Measurements from ENCODE around the gene B4GALT5.
"Not testable (repeated sequence)": the region's sequence is repeated elsewhere in the genome, so short reads cannot be mapped to it uniquely, and the experiment has no call there.

The B4GALT5 gene

GRCh38 chr20:49614338-49615050, 99.2 kb downstream of the B4GALT5 start:
- H3K27ac ChIP-seq (ENCODE audit: low read depth, low read length), result no peak overlapping the region
- no peak overlapping the region for H3K4me3 ChIP-seq (ENCODE audit: low read depth in 1 of 5, low read length in 5 of 5)
- peak overlapping the region in 1 of 5 donors; percentile 12 for H3K9ac ChIP-seq (ENCODE audit: low read length in 5 of 5)
- no peaks in the 10 kb centered on the region for H3K27me3 ChIP-seq (ENCODE audit: control insufficient read depth in 5 of 5, insufficient read depth in 4 of 5, low read length in 5 of 5)
- H3K4me1 ChIP-seq (ENCODE audit: control insufficient read depth in 5 of 5, insufficient read depth in 5 of 5, low read length in 5 of 5), result peaks cover 5 to 37% (median 28%) of the 10 kb centered on the region in 5 donors
- no peaks in the 10 kb centered on the region for H3K36me3 ChIP-seq (ENCODE audit: control insufficient read depth in 5 of 5, insufficient read depth in 5 of 5, low read length in 5 of 5)
- H3K9me3 ChIP-seq (ENCODE audit: control insufficient read depth in 5 of 5, low read length in 5 of 5), result no peaks in the 10 kb centered on the region

DNA sequence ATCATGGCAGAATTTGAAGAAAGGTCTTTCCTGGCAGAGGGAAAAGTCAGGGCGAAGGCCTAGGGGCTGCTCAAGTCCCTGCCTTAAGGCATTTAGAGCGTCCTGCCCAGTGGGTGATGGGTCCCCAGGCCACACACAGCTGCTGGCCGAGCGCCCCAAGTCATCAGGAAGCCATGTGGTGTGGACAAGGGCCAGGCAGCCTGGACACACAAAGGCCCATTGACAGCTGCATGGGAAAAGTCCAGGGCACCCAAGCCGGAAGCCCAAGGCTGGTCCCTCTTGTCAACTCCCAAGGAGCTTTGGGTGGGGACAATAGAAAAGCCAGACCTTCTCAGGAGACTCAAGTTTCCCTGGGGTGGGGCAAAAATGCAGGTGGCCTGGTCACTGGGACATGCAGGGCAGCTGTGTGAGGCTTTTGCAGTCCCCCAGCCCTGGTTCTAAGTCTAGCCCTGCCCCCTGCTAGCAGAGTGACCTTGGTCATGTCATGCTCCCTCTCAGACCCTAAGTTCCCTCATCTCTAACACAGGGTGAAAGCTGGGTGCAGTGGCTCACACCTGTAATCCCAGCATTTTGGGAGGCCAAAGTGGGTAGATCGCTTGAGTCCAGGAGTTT, 101.4 kb downstream of the B4GALT5 start:
- peak overlapping the region; percentile 57 for H3K27ac ChIP-seq (ENCODE audit: low read depth, low read length)
- peak overlapping the region in 1 of 5 donors; percentile 50 for H3K9ac ChIP-seq (ENCODE audit: low read length in 5 of 5)
- peaks cover 0 to 10% (median 5%) of the 10 kb centered on the region in 5 donors for H3K27me3 ChIP-seq (ENCODE audit: control insufficient read depth in 5 of 5, insufficient read depth in 4 of 5, low read length in 5 of 5)
- no peaks in the 10 kb centered on the region for H3K9me3 ChIP-seq (ENCODE audit: control insufficient read depth in 5 of 5, low read length in 5 of 5)
- H3K4me1 ChIP-seq (ENCODE audit: control insufficient read depth in 5 of 5, insufficient read depth in 5 of 5, low read length in 5 of 5), result peaks cover 5 to 43% (median 32%) of the 10 kb centered on the region in 5 donors
- H3K36me3 ChIP-seq (ENCODE audit: control insufficient read depth in 5 of 5, insufficient read depth in 5 of 5, low read length in 5 of 5), result no peaks in the 10 kb centered on the region
- H3K4me3 ChIP-seq (ENCODE audit: low read depth in 1 of 5, low read length in 5 of 5), result peak overlapping the region in 1 of 5 donors; percentile 1

DNA sequence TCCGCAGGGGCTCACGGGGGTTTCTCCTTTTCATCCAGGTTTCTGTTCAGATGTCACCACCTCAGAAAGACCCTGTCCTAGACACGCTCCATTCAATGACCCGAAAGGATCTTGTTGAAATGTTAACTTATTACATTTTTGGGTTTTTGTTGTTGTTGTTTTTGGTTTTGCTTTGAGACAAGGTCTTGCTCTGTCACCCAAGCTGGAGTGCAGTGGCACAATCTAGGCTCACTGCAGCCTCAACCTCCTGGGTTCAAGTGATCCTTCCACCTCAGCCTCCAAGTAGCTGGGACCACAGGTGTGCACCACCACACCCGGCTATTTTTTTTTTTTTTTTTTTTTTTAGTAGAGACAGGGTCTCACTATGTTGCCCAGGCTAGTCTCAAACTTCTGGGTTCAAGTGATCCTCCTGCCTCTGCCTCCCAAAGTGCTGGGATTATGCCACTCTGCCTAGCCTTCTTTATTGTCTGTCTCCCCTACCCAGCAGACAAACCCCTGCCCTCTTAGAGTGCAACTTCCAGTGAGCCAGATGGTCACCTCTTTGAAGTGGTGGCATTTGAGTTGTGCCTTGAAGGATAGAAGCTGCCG, 102.0 kb downstream of the B4GALT5 start:
- Histone ChIP-seq H3K9ac (ENCODE audit: low read length in 5 of 5) (peak overlapping the region in 1 of 5 donors; percentile 50), H3K4me1 (ENCODE audit: control insufficient read depth in 5 of 5, insufficient read depth in 5 of 5, low read length in 5 of 5) (peaks cover 5 to 43% (median 32%) of the 10 kb centered on the region in 5 donors), H3K4me3 (ENCODE audit: low read depth in 1 of 5, low read length in 5 of 5) (peak overlapping the region in 2 of 5 donors; percentile 1 to 51), H3K27ac (ENCODE audit: low read depth, low read length) (peak overlapping the region; percentile 57)
- not testable (repeated sequence) for H3K27me3 ChIP-seq (ENCODE audit: control insufficient read depth in 5 of 5, insufficient read depth in 4 of 5, low read length in 5 of 5); H3K9me3 ChIP-seq (ENCODE audit: control insufficient read depth in 5 of 5, low read length in 5 of 5); H3K36me3 ChIP-seq (ENCODE audit: control insufficient read depth in 5 of 5, insufficient read depth in 5 of 5, low read length in 5 of 5)

DNA sequence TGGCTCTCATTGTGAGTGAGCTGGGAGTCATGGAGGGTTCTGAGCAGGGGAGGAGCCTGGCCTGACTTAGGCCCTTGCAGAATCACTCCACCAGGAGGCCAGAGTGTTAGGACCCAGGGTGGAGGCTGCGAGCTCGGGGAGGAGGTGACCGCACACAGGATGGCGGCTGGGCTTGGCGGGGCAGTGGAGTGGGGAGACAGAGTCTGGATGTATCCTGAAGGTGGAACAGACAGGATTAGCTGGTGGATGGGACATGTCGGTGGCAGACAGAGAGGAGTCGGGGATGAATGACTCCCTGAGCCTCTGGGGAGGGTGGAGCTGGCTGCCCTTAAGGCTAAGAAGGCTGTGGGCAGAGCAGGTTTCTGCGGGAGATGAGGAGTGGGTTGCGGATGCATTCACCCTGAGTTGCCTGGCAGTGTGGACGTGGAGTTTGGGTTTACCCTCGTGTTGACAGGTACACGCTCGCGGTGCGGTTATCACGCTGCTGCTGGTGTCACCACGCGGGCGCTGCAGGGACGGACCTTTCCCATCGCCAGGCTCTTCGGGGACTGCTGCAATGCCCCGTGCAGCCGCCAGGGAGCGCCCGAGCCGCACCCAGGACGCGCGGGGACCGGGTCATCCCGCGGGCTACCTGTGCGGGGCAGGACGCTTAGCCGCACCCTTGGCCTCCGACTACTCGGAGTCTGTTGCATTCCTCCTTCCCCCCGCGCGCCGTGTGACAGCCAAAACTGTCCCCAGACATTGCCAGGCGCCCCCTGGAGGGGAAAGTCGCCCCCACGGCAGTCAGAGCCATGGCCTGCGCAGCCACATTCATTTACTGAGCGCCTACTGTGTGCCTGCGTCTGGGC, 102.8 kb downstream of the B4GALT5 start:
- Histone ChIP-seq H3K36me3 (ENCODE audit: control insufficient read depth in 5 of 5, insufficient read depth in 5 of 5, low read length in 5 of 5) (no peaks in the 10 kb centered on the region), H3K9ac (ENCODE audit: low read length in 5 of 5) (no peak overlapping the region), H3K4me3 (ENCODE audit: low read depth in 1 of 5, low read length in 5 of 5) (peak overlapping the region; percentile 10 to 51 (median 25)), H3K27ac (ENCODE audit: low read depth, low read length) (peak overlapping the region; percentile 57), H3K27me3 (ENCODE audit: control insufficient read depth in 5 of 5, insufficient read depth in 4 of 5, low read length in 5 of 5) (peaks cover 0 to 10% (median 5%) of the 10 kb centered on the region in 5 donors), H3K4me1 (ENCODE audit: control insufficient read depth in 5 of 5, insufficient read depth in 5 of 5, low read length in 5 of 5) (peaks cover 5 to 40% (median 33%) of the 10 kb centered on the region in 5 donors), H3K9me3 (ENCODE audit: control insufficient read depth in 5 of 5, low read length in 5 of 5) (no peaks in the 10 kb centered on the region)

- H3K27me3 ChIP-seq (ENCODE audit: control insufficient read depth in 5 of 5, insufficient read depth in 4 of 5, low read length in 5 of 5), result peaks cover 0 to 10% (median 5%) of the 10 kb centered on the region in 5 donors
- no peaks in the 10 kb centered on the region for H3K9me3 ChIP-seq (ENCODE audit: control insufficient read depth in 5 of 5, low read length in 5 of 5)
- peaks cover 5 to 36% (median 30%) of the 10 kb centered on the region in 5 donors for H3K4me1 ChIP-seq (ENCODE audit: control insufficient read depth in 5 of 5, insufficient read depth in 5 of 5, low read length in 5 of 5)
- no peak overlapping the region for H3K9ac ChIP-seq (ENCODE audit: low read length in 5 of 5)
- H3K4me3 ChIP-seq (ENCODE audit: low read depth in 1 of 5, low read length in 5 of 5), result peak overlapping the region in 1 of 5 donors; percentile 25
- no peaks in the 10 kb centered on the region for H3K36me3 ChIP-seq (ENCODE audit: control insufficient read depth in 5 of 5, insufficient read depth in 5 of 5, low read length in 5 of 5)
- H3K27ac ChIP-seq (ENCODE audit: low read depth, low read length), result no peak overlapping the region
Measured at GRCh38 chr20:49608752-49609670, 104.7 kb downstream of the B4GALT5 start.

DNA sequence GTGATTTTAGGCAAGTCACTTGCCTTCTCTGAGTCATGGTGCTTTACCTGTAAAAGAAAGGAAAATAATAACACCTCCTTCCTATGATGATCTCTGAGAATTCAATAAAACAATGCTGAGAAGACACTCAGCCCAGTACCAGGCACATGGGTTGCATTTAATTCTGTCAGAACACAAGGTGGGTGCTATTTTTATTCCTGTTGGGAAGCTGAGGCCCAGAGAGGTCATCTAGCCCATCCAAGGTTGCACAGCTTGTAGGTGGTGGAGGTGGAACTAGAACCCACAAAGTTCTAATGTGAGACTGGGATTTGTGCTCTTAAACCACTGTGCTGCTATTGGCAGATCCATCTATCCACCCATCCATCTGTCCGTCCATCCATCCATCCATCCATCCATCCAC, 106.1 kb downstream of the B4GALT5 start:
- no peaks in the 10 kb centered on the region for H3K36me3 ChIP-seq (ENCODE audit: control insufficient read depth in 5 of 5, insufficient read depth in 5 of 5, low read length in 5 of 5)
- peaks cover 0 to 10% (median 5%) of the 10 kb centered on the region in 5 donors for H3K27me3 ChIP-seq (ENCODE audit: control insufficient read depth in 5 of 5, insufficient read depth in 4 of 5, low read length in 5 of 5)
- H3K4me1 ChIP-seq (ENCODE audit: control insufficient read depth in 5 of 5, insufficient read depth in 5 of 5, low read length in 5 of 5), result peaks cover 5 to 35% (median 27%) of the 10 kb centered on the region in 5 donors

DNA sequence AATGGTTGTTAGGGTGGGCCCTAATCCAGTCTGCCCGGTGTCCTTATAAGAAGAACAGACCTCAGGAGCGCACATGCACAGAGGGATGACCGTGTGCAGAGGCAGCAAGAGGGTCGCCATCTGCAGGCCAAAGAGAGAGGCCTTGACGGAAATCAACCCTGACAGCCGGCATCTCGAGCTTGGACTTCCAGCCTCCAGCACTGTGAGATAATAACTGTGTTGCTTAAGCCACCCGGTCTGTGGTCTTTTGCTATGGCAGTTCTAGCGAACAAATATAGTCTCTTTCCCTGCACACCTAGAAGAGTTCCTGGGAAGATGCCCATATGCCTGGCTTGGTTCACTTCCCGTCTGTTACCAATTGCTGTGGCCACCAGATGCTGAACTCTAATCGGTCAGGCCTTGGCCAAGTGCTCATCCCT, 110.5 kb downstream of the B4GALT5 start:
- Histone ChIP-seq H3K9ac (ENCODE audit: low read length in 5 of 5) (no peak overlapping the region), H3K36me3 (ENCODE audit: control insufficient read depth in 5 of 5, insufficient read depth in 5 of 5, low read length in 5 of 5) (no peaks in the 10 kb centered on the region), H3K9me3 (ENCODE audit: control insufficient read depth in 5 of 5, low read length in 5 of 5) (peaks cover 0 to under 1% (median 0%) of the 10 kb centered on the region in 5 donors), H3K27ac (ENCODE audit: low read depth, low read length) (no peak overlapping the region), H3K27me3 (ENCODE audit: control insufficient read depth in 5 of 5, insufficient read depth in 4 of 5, low read length in 5 of 5) (peaks cover 0 to 3% (median 0%) of the 10 kb centered on the region in 5 donors), H3K4me3 (ENCODE audit: low read depth in 1 of 5, low read length in 5 of 5) (no peak overlapping the region), H3K4me1 (ENCODE audit: control insufficient read depth in 5 of 5, insufficient read depth in 5 of 5, low read length in 5 of 5) (peaks cover 0 to 9% (median 7%) of the 10 kb centered on the region in 5 donors)

More for the DNA sequence above, 106.1 kb downstream of the B4GALT5 start:
- Histone ChIP-seq H3K4me3 (ENCODE audit: low read depth in 1 of 5, low read length in 5 of 5) (no peak overlapping the region), H3K9ac (ENCODE audit: low read length in 5 of 5) (no peak overlapping the region), H3K9me3 (ENCODE audit: control insufficient read depth in 5 of 5, low read length in 5 of 5) (no peaks in the 10 kb centered on the region), H3K27ac (ENCODE audit: low read depth, low read length) (no peak overlapping the region)

DNA sequence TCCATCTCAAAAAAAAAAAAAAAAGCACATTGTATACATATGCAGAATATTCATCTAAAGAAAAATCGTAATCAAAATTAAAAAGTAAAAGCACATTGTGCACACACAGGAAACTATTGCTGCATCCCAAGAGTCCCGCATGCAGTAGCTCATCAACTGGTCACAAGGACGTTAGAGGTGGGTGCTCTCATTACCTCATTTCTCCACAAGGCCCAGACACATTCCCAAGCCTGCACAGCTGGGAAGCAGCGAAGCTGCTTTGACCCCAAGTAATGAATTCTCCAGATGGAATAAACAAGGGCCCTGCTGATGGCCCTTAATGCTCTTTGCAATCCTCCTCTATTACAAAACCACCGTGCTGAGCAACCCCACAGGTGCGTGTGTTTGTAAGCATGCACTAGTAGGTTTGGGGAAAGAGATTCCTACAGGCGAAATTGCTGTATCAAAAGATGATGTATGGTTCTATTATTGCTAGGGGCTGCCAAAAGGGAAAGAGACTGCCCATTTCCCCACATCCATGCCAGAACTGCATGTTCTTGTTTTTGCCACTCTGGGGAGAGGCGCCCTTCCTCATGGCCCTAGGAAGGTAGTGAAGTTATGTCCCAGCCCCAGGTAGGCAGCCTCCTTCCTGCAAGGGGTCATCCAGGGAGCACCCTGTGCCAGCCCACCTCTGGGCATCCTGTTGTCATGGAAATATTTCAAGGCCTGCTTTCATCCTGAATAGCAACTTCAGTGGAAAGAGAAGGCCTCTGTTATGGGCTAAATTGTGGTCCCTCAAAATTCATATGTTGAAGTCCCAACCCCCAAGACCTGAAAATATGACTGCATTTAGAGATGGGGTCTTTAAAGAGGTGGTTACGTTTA, 111.1 kb downstream of the B4GALT5 start:
- peaks cover 0 to 9% (median 7%) of the 10 kb centered on the region in 5 donors for H3K4me1 ChIP-seq (ENCODE audit: control insufficient read depth in 5 of 5, insufficient read depth in 5 of 5, low read length in 5 of 5)
- H3K4me3 ChIP-seq (ENCODE audit: low read depth in 1 of 5, low read length in 5 of 5), result no peak overlapping the region
- H3K36me3 ChIP-seq (ENCODE audit: control insufficient read depth in 5 of 5, insufficient read depth in 5 of 5, low read length in 5 of 5), result no peaks in the 10 kb centered on the region
- H3K9me3 ChIP-seq (ENCODE audit: control insufficient read depth in 5 of 5, low read length in 5 of 5), result peaks cover 0 to 2% (median 0%) of the 10 kb centered on the region in 5 donors
- no peak overlapping the region for H3K27ac ChIP-seq (ENCODE audit: low read depth, low read length)
- no peak overlapping the region for H3K9ac ChIP-seq (ENCODE audit: low read length in 5 of 5)
- H3K27me3 ChIP-seq (ENCODE audit: control insufficient read depth in 5 of 5, insufficient read depth in 4 of 5, low read length in 5 of 5), result no peaks in the 10 kb centered on the region
